HCT116 (cell line): ENCODE data around the gene CSTPP1. TPM values are rescaled to one million over a fixed set of nuclear protein-coding genes. Genes with fewer than 3 reads are reported as not detected.

Source experiments
- ATAC-seq: fragments of 200-7000 bp; cut with Tn5 transposase; 2 replicates; pipeline ENCODE4 v1.9.1; 2020; ENCODE audit warnings: mild to moderate bottlenecking, moderate library complexity
- BruUV-seq: library from RNA; stranded (reverse); fragments of 400-500 nt; replicated peaks from 2 replicates; lab custom pipeline; 2021; lab: Mats Ljungman, UMichigan
- CTCF ChIA-PET: fragments of 300-600 bp; sonication (Branson Sonifier 250); formaldehyde crosslinking; loops from one replicate; lab custom pipeline; 2021; ENCODE audit warnings: antibody characterized with exemption; lab: Charles Lee
- POLR2A ChIA-PET: fragments of 300-600, 350-600 bp; sonication (Branson Sonifier 250); formaldehyde crosslinking; loops from one replicate; lab custom pipeline; 2021; ENCODE audit warnings: antibody characterized with exemption; lab: Charles Lee
- RAD21 ChIA-PET, 2 experiments: fragments of 300-600 bp; sonication (Branson Sonifier 250); formaldehyde crosslinking; loops; one replicate each; lab custom pipeline; 2023; ENCODE audit warnings: low total read pairs in 2 of 2; ENCODE audit not compliant: uncharacterized antibody in 2 of 2, unreplicated experiment in 2 of 2, low non-redundant PET in 1 of 2; lab: Charles Lee
- DNase-seq: peaks from one replicate; pipeline ENCODE4 v3.0.0-alpha.2; 2010; ENCODE audit warnings: low read depth, low spot score
- H2AFZ ChIP-seq: fragments of 200-600 bp; shearing (Covaris generic), sonication (generic); 2 replicates; pipeline ENCODE4 v1.6.1; 2017; ENCODE audit warnings: low read depth, mixed run types, mixed read lengths, antibody characterized with exemption, low read length; ENCODE audit not compliant: poor library complexity, severe bottlenecking
- H3K27ac ChIP-seq: 2 replicates; pipeline ENCODE4 v1.5.1; 2012; ENCODE audit warnings: low read depth, low read length
- H3K27me3 ChIP-seq: fragments of 200-600 bp; sonication (generic); 2 replicates; pipeline ENCODE4 v1.6.1; 2016; ENCODE audit warnings: mixed run types, low read length, mixed read lengths; ENCODE audit not compliant: insufficient read depth
- H3K36me3 ChIP-seq, 2 experiments: fragments of 200-500 bp in 1 of 2; fragments of 200-600 bp in 1 of 2; sonication (Bioruptor generic) in 1 of 2; sonication (generic) in 1 of 2; 2 replicates each; pipeline versions ENCODE4 v1.5.1 to v1.6.1; 2014 to 2016; ENCODE audit warnings: low read length in 2 of 2, inconsistent platforms in 1 of 2, mixed read lengths in 1 of 2, mixed run types in 1 of 2; ENCODE audit not compliant: insufficient read depth in 2 of 2, control insufficient read depth in 1 of 2
- H3K4me1 ChIP-seq, 2 experiments: fragments of 200-600 bp in 1 of 2; sonication (generic) in 1 of 2; 2 replicates each; pipeline versions ENCODE4 v1.5.1 to v1.6.1; 2012 to 2017; ENCODE audit warnings: low read length in 2 of 2, inconsistent platforms in 1 of 2, mild to moderate bottlenecking in 1 of 2, mixed read lengths in 1 of 2, mixed run types in 1 of 2, moderate library complexity in 1 of 2; ENCODE audit not compliant: insufficient read depth in 2 of 2, control insufficient read depth in 1 of 2
- H3K4me2 ChIP-seq: fragments of 200-600 bp; sonication (generic); 2 replicates; pipeline ENCODE4 v1.6.1; 2017; ENCODE audit warnings: mixed run types, low read length, mixed read lengths
- H3K4me3 ChIP-seq, 2 experiments: fragments of 200-600 bp in 1 of 2; sonication (generic) in 1 of 2; replicated peaks in 1 of 2; 2 replicates each; pipeline ENCODE4 v1.5.1; 2011 to 2016; ENCODE audit warnings: low read length in 2 of 2, control low read depth in 1 of 2, low read depth in 1 of 2, mild to moderate bottlenecking in 1 of 2, mixed read lengths in 1 of 2, mixed run types in 1 of 2
- H3K79me2 ChIP-seq: fragments of 200-600 bp; sonication (generic); 2 replicates; pipeline ENCODE4 v1.6.1; 2017; ENCODE audit warnings: mild to moderate bottlenecking, mixed run types, low read length, moderate library complexity, mixed read lengths; ENCODE audit not compliant: insufficient read depth
- H3K9ac ChIP-seq: fragments of 200-600 bp; sonication (generic); 2 replicates; pipeline ENCODE4 v1.6.1; 2016; ENCODE audit warnings: low read length, mixed read lengths
- H3K9me2 ChIP-seq: fragments of 200-600 bp; sonication (generic), shearing (Covaris generic); 2 replicates; pipeline ENCODE4 v1.6.1; 2017; ENCODE audit warnings: mixed run types, mild to moderate bottlenecking, moderate library complexity; ENCODE audit not compliant: insufficient read depth
- H3K9me3 ChIP-seq, 2 experiments: fragments of 200-500 bp in 1 of 2; fragments of 200-600 bp in 1 of 2; sonication (Bioruptor generic) in 1 of 2; sonication (generic) in 1 of 2; 2 replicates each; pipeline ENCODE4 v1.6.1; 2014 to 2017; ENCODE audit warnings: low read length in 2 of 2, mixed read lengths in 2 of 2, inconsistent platforms in 1 of 2, low read depth in 1 of 2, mild to moderate bottlenecking in 1 of 2, mixed run types in 1 of 2, moderate library complexity in 1 of 2; ENCODE audit not compliant: control insufficient read depth in 1 of 2, insufficient read depth in 1 of 2
- H4K20me1 ChIP-seq: fragments of 200-600 bp; sonication (generic), shearing (Covaris generic); 2 replicates; pipeline ENCODE4 v1.6.1; 2017; ENCODE audit warnings: mixed run types, mild to moderate bottlenecking, moderate library complexity; ENCODE audit not compliant: insufficient read depth
- CEBPB ChIP-seq: IDR thresholded peaks from 2 replicates; pipeline ENCODE4 v1.6.1; 2012; ENCODE audit warnings: low read depth
- CTCF ChIP-seq, 3 experiments: fragments of 200-600 bp in 1 of 3; sonication (generic) in 1 of 3; IDR thresholded peaks in 2 of 3; conservative IDR thresholded peaks in 1 of 3; 2 replicates each; pipeline ENCODE4 v1.5.1; 2012 to 2017; ENCODE audit warnings: low read depth in 2 of 3, low read length in 2 of 3, antibody characterized with exemption in 1 of 3, borderline replicate concordance in 1 of 3, control low read depth in 1 of 3, mild to moderate bottlenecking in 1 of 3, mixed read lengths in 1 of 3, mixed run types in 1 of 3, moderate library complexity in 1 of 3; ENCODE audit not compliant: insufficient read depth in 1 of 3
- EGR1 ChIP-seq: IDR thresholded peaks from 2 replicates; pipeline ENCODE4 v1.6.1; 2012; ENCODE audit warnings: low read depth
- ELF1 ChIP-seq: IDR thresholded peaks from 2 replicates; pipeline ENCODE4 v1.6.1; 2012; ENCODE audit warnings: low read depth, borderline replicate concordance
- EZH2 ChIP-seq: fragments of 200-600 bp; sonication (generic); IDR thresholded peaks from 2 replicates; pipeline ENCODE4 v1.6.1; 2017; ENCODE audit warnings: antibody characterized with exemption, mixed run types
- FOSL1 ChIP-seq: IDR thresholded peaks from 2 replicates; pipeline ENCODE4 v1.6.1; 2012; ENCODE audit warnings: low read depth
- JUND ChIP-seq: IDR thresholded peaks from 2 replicates; pipeline ENCODE4 v1.6.1; 2012
- POLR2AphosphoS5 ChIP-seq: IDR thresholded peaks from 2 replicates; pipeline ENCODE4 v1.6.1; 2011; ENCODE audit warnings: mild to moderate bottlenecking, low read depth, low read length, moderate library complexity
- RAD21 ChIP-seq: IDR thresholded peaks from 2 replicates; pipeline ENCODE4 v1.6.1; 2012; ENCODE audit warnings: low read depth, mild to moderate bottlenecking
- REST ChIP-seq: IDR thresholded peaks from 2 replicates; pipeline ENCODE4 v1.6.1; 2012; ENCODE audit warnings: low read depth
- SIN3A ChIP-seq: IDR thresholded peaks from 2 replicates; pipeline ENCODE4 v1.6.1; 2012; ENCODE audit warnings: low read depth
- SP1 ChIP-seq: IDR thresholded peaks from 2 replicates; pipeline ENCODE4 v1.6.1; 2012; ENCODE audit warnings: low read depth
- SRF ChIP-seq: IDR thresholded peaks from 2 replicates; pipeline ENCODE4 v1.6.1; 2012; ENCODE audit warnings: low read depth
- TCF7L2 ChIP-seq: IDR thresholded peaks from 2 replicates; pipeline ENCODE4 v1.7.0; 2011; ENCODE audit warnings: borderline replicate concordance, inconsistent platforms; ENCODE audit not compliant: insufficient read depth, insufficient read length; ENCODE audit errors: extremely low read depth
- YY1 ChIP-seq: IDR thresholded peaks from 2 replicates; pipeline ENCODE4 v1.6.1; 2011; ENCODE audit warnings: low read length, low read depth, moderate library complexity, mild to moderate bottlenecking; ENCODE audit not compliant: insufficient replicate concordance; ENCODE audit errors: extremely low read depth
- ZFX ChIP-seq: fragments of 450-650 bp; IDR thresholded peaks from 2 replicates; pipeline ENCODE4 v1.6.1; 2017
- ZNF274 ChIP-seq: fragments of 200-500 bp; sonication (Bioruptor generic); IDR thresholded peaks from 2 replicates; pipeline ENCODE4 v1.6.1; 2014; ENCODE audit warnings: mild to moderate bottlenecking, low read depth, low read length, inconsistent platforms
- intact Hi-C: fragments of 100-400 bp; cut with micrococcal nuclease; formaldehyde crosslinking; loops from 2 replicates; pipeline ENCODE4 v1.10.0; 2022
- total RNA-seq: library from RNA; stranded (reverse); gene quantifications from one replicate; pipeline ENCODE4 v1.2.1, GENCODE V29; 2021; ENCODE audit not compliant: unreplicated experiment

The CSTPP1 gene
- total RNA-seq, 1 experiment from 2014 or later, result 24.7 TPM

GRCh38 chr11:47050284-47050683, 113.7 kb downstream of the CSTPP1 start:
- Histone ChIP-seq H3K27me3 (no peaks in the 10 kb centered on the region), H3K4me3 (no peak overlapping the region), H3K9ac (no peak overlapping the region), H3K9me3 (no peaks in the 10 kb centered on the region), H3K79me2 (no peaks in the 10 kb centered on the region), H2AFZ (no peak overlapping the region), H4K20me1 (no peaks in the 10 kb centered on the region), H3K4me2 (no peak overlapping the region), H3K9me2 (no peaks in the 10 kb centered on the region), H3K27ac (no peak overlapping the region), H3K36me3 (no peaks in the 10 kb centered on the region), H3K4me1 (no peaks in the 10 kb centered on the region)
- DNase-seq, result no peak
- no peak for ATAC-seq
- no peak for TF ChIP-seq RAD21
- TF ChIP-seq TCF7L2, result no peak
- TF ChIP-seq CTCF (IDR thresholded peaks at IDR 0.05 in 2 of 3, conservative IDR thresholded peaks at IDR 0.05 in 1 of 3; ENCODE audit: borderline replicate concordance in 1 of 3, insufficient read depth in 1 of 3, low read depth in 2 of 3, low read length in 2 of 3), result no peak
- TF ChIP-seq SIN3A, result no peak
- TF ChIP-seq POLR2AphosphoS5, result no peak
- no peak for TF ChIP-seq REST
- TF ChIP-seq YY1, result no peak
- TF ChIP-seq SRF, result no peak
- TF ChIP-seq JUND, result no peak
- no peak for TF ChIP-seq SP1
- no peak for TF ChIP-seq EGR1
- no peak for TF ChIP-seq ZFX
- TF ChIP-seq CEBPB, result no peak
- no peak for TF ChIP-seq ZNF274
- no peak for TF ChIP-seq ELF1
- TF ChIP-seq FOSL1, result no peak
- TF ChIP-seq EZH2, result no peak
- ChIA-PET RAD21 (no interaction called here), CTCF (no interaction called here), POLR2A (no interaction called here)
- intact Hi-C loops, result no loop called here
- BruUV-seq, result no TSS peak
